Ishikawa (cell line): Measurements from ENCODE around the gene HDHD3.

Source experiments
- CEBPB ChIP-seq: IDR thresholded peaks from 2 replicates; pipeline ENCODE4 v1.6.1; 2012
- CREB1 ChIP-seq: IDR thresholded peaks from 2 replicates; pipeline ENCODE4 v1.6.1; 2012; ENCODE audit warnings: low read depth
- EGR1 ChIP-seq: IDR thresholded peaks from 2 replicates; pipeline ENCODE4 v1.6.1; 2012
- EP300 ChIP-seq: IDR thresholded peaks from 2 replicates; pipeline ENCODE4 v1.6.1; 2012; ENCODE audit warnings: borderline replicate concordance
- FOXM1 ChIP-seq: IDR thresholded peaks from 2 replicates; pipeline ENCODE4 v1.6.1; 2012; ENCODE audit warnings: low read depth, borderline replicate concordance
- MAX ChIP-seq: IDR thresholded peaks from 2 replicates; pipeline ENCODE4 v1.6.1; 2012
- NFIC ChIP-seq: IDR thresholded peaks from 2 replicates; pipeline ENCODE4 v1.6.1; 2012
- RAD21 ChIP-seq: IDR thresholded peaks from 2 replicates; pipeline ENCODE4 v1.6.1; 2012; ENCODE audit warnings: low read depth
- REST ChIP-seq: IDR thresholded peaks from 2 replicates; pipeline ENCODE4 v1.6.1; 2012; ENCODE audit warnings: low read depth, mild to moderate bottlenecking
- TAF1 ChIP-seq: IDR thresholded peaks from 2 replicates; pipeline ENCODE4 v1.6.1; 2012; ENCODE audit warnings: low read depth, mild to moderate bottlenecking
- TCF12 ChIP-seq: IDR thresholded peaks from 2 replicates; pipeline ENCODE4 v1.6.1; 2012; ENCODE audit warnings: low read depth
- TEAD4 ChIP-seq: IDR thresholded peaks from 2 replicates; pipeline ENCODE4 v1.6.1; 2012
- USF1 ChIP-seq: IDR thresholded peaks from 2 replicates; pipeline ENCODE4 v1.6.1; 2012
- YY1 ChIP-seq: IDR thresholded peaks from 2 replicates; pipeline ENCODE4 v1.6.1; 2012; ENCODE audit warnings: low read depth
- ZBTB7A ChIP-seq: IDR thresholded peaks from 2 replicates; pipeline ENCODE4 v1.6.1; 2012; ENCODE audit warnings: low read depth

HDHD3 gene

GRCh38 chr9:113331780-113332179 is 45.0 kb downstream of the HDHD3 start:
- TF ChIP-seq TCF12 (no peak), USF1 (no peak), EGR1 (no peak), ZBTB7A (no peak), TEAD4 (no peak), REST (no peak), NFIC (no peak)

- TF ChIP-seq EP300 (no peak), MAX (no peak), CREB1 (no peak), TEAD4 (no peak), RAD21 (no peak), ZBTB7A (no peak), REST (no peak), YY1 (no peak), FOXM1 (no peak), CEBPB (no peak), NFIC (no peak), USF1 (no peak), TCF12 (no peak), TAF1 (no peak)
Measured at GRCh38 chr9:113328045-113328782, 48.6 kb downstream of the HDHD3 start.

- TF ChIP-seq TEAD4: no peak
- TF ChIP-seq CEBPB: no peak
- TF ChIP-seq RAD21: no peak
- TF ChIP-seq YY1: no peak
- no peak for TF ChIP-seq REST
- TF ChIP-seq TCF12: no peak
- TF ChIP-seq MAX: no peak
- TF ChIP-seq CREB1: no peak
- no peak for TF ChIP-seq TAF1
- TF ChIP-seq NFIC: no peak
Measured at GRCh38 chr9:113326230-113326629, 50.6 kb downstream of the HDHD3 start.
